GM18498 (cell line): ENCODE data around the gene SULT2B1.

Source experiments
- ATAC-seq: cut with Tn5 transposase; IDR thresholded peaks from one replicate; pipeline ENCODE4 v1.9.1; 2021; ENCODE audit warnings: mild to moderate bottlenecking, moderate library complexity; ENCODE audit not compliant: unreplicated experiment

SULT2B1 gene

DNA sequence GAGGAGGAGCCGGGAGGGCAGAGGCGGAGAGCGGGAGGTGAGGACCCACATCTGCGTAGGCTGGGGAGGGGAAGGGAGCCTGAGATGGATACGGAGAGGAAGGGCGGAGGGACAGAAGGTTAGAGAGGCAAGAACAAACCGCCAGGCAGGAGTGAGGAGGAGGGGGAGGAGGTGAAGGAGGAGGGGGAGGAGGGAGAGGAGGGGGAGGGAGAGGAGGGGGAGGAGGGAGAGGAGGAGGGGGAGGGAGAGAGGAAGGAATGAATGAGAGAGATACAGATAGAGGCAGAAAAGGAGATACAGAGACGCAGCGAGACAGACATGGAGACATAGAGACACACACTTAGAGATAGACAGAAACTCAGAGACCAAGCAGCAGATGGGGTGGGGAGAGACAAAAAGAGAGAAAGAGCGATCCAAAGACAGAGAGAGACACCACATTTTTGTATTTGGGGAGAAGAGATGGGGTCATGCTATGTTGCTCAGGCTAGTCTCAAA is 94.8 kb downstream of the SULT2B1 start:
- no peak for ATAC-seq

DNA sequence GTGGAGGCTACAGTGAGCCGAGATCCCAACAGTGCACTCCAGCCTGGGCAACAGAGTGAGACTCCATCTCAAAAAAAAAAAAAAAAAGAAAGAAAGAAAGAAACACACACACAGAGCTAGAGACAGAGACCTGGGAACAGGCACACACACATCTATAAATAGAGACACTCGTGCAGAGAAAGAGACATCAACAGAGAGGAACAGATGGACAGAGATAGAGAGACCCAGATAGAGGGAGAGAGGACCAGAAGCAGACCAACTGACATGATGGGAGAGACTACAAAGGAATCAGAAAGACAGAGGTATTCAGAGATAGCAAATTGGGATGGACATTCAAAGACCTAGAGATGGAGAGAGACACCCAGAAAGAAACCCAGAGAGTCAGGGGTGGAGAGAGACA is 96.2 kb downstream of the SULT2B1 start:
- no peak for ATAC-seq
